Measurements from ENCODE around the gene C1QL4.
"Not testable (repeated sequence)": the region's sequence is repeated elsewhere in the genome, so short reads cannot be mapped to it uniquely, and the experiment has no call there.

The C1QL4 gene

GRCh38 chr12:49333778-49334177, 3.2 kb downstream of the C1QL4 start:
- not testable (repeated sequence) for DNase-seq (ENCODE audit: low read depth)

DNA sequence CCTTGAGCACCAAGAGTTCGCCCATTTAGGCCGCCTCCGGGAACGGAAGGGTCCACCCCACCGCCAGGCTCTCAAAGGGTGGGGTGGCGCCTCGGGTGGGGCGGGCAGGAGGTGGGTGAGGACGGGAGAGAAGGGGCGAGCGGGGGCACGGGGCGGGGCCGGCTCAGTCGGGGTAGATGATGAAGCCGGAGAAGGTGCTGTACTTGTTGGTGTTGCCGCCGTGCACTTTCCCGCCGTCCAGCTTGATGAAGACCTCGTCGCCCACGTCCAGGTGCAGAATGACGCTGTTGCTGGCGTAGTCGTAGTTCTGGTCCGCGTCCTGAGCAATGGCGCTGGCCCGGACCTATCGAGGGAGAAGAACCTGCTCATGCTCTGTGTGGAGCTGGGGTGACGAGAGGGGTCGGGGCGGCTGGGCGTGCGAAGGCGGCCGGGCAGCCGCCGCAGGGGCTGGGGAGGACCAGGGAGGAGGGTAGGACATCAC, 4.1 kb downstream of the C1QL4 start:
- DNase-seq (ENCODE audit: low read depth), result no peak

DNA sequence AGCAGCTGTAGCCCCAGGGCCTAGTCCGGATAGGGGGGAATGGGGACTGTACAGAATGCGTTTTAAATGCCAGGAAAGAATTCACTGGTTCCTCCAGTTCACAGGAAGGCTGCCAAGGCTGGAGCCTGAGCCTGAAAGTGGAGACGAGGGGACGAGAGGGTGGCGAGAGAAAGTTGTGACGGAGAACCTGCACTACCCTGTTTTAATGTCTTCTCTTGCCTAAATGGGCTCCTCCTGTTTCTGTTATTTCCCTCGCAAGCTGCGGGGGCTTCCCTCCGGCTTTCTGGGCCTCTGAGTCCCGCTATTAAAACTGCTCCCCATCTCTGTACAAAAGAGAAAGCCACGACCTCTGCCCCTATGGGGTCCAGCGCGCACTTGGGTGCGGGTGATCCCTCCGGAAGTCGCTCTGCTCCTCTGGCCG, 4.5 kb downstream of the C1QL4 start:
- DNase-seq (ENCODE audit: low read depth), result no peak

GRCh38 chr12:49331380-49332222, 5.4 kb downstream of the C1QL4 start:
- no peak for DNase-seq (ENCODE audit: low read depth)

DNA sequence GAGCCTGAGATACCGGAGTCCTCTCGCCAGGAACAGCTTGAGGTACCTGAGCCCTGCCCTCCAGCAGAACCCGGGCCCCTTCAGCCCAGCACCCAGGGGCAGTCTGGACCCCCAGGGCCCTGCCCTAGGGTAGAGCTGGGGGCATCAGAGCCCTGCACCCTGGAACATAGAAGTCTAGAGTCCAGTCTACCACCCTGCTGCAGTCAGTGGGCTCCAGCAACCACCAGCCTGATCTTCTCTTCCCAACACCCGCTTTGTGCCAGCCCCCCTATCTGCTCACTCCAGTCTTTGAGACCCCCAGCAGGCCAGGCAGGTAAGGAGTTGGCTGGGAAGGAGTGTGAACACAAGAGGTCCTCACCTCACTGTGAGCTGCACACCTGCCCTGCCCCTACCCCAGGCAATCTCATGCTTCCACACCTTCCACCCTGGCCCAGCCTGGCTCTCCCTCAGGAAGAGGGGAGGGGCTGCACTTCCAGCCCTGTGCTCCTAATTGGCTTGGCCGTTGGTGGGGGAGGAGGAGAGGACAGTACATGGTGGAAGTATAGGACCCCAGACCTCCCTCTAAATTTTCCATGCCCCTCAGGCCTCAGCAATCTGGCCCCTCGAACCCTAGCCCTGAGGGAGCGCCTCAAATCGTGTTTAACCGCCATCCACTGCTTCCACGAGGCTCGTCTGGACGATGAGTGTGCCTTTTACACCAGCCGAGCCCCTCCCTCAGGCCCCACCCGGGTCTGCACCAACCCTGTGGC, 6.2 kb downstream of the C1QL4 start:
- no peak for DNase-seq (ENCODE audit: low read depth)

GRCh38 chr12:49330032-49330619, 6.9 kb downstream of the C1QL4 start:
- no peak for DNase-seq (ENCODE audit: low read depth)

DNA sequence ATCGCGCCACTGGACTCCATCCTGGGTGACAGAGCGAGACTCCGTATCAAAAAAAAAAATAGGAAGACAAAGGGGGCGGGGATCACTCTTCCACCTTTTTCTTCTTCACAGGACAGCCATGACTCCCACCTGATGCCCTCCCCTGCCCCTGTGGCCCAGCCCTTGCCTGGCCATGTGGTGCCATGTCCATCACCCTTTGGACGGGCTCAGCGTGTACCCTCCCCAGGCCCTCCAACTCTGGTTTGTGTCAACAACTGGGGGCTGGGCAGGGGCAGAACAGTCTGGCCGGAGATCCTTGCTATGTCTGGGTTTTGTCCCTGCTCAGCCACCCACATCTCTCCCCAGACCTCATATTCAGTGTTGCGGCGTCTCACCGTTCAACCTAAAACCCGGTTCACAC, 8.2 kb downstream of the C1QL4 start:
- no peak for DNase-seq (ENCODE audit: low read depth)

- no peak for DNase-seq (ENCODE audit: low read depth)
Measured at GRCh38 chr12:49327887-49328286, 9.1 kb downstream of the C1QL4 start.

- DNase-seq (ENCODE audit: low read depth), result no peak
Measured at GRCh38 chr12:49327368-49327767, 9.6 kb downstream of the C1QL4 start.

- DNase-seq (ENCODE audit: low read depth), result no peak
Measured at GRCh38 chr12:49325606-49326005, 11.4 kb downstream of the C1QL4 start.

- no peak for DNase-seq (ENCODE audit: low read depth)
Measured at GRCh38 chr12:49323524-49324097, 13.4 kb downstream of the C1QL4 start.

- DNase-seq (ENCODE audit: low read depth), result peak; percentile 92
Measured at GRCh38 chr12:49322708-49323523, 14.1 kb downstream of the C1QL4 start, which contains the start of gene TROAP. TROAP (plus strand) TSS chr12:49323255; CDS start chr12:49323609, 354 bp downstream.

- no peak for DNase-seq (ENCODE audit: low read depth)
Measured at GRCh38 chr12:49322367-49322707, 14.7 kb downstream of the C1QL4 start.

GRCh38 chr12:49320411-49321103, 16.4 kb downstream of the C1QL4 start:
- DNase-seq (ENCODE audit: low read depth), result not testable (repeated sequence)

DNA sequence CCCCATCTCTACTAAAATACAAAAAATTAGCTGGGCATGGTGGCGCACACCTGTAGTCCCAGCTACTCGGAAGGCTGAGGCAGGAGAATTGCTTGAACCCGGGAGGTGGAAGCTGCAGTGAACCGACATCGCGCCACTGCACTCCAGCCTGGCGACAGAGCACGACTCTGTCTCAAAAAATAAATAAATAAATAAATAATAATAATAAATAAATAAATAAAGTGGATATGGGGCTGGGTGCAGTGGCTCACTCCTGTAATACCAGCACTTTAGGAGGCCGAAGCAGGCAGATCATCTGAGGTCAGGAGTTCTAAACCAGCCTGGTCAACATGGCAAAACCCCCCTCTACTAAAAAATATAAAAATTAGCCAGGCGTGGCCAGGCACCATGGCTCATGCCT, 19.9 kb downstream of the C1QL4 start:
- not testable (repeated sequence) for DNase-seq (ENCODE audit: low read depth)

GRCh38 chr12:49314811-49315210, 22.2 kb downstream of the C1QL4 start:
- DNase-seq (ENCODE audit: low read depth), result no peak

DNA sequence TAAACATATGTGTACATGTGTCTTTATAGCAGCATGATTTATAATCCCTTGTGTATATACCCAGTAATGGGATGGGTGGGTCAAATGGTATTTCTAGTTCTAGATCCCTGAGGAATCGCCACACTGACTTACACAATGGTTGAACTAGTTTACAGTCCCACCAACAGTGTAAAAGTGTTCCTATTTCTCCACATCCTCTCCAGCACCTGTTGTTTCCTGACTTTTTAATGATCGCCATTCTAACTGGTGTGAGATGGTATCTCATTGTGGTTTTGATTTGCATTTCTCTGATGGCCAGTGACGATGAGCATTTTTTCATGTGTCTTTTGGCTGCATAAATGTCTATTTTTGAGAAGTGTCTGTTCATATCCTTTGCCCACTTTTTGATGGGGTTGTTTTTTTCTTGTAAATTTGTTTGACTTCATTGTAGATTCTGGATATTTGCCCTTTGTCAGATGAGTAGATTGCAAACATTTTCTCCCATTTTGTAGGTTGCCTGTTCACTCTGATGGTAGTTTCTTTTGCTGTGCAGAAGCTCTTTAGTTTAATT, 26.5 kb downstream of the C1QL4 start:
- not testable (repeated sequence) for DNase-seq (ENCODE audit: low read depth)

DNA sequence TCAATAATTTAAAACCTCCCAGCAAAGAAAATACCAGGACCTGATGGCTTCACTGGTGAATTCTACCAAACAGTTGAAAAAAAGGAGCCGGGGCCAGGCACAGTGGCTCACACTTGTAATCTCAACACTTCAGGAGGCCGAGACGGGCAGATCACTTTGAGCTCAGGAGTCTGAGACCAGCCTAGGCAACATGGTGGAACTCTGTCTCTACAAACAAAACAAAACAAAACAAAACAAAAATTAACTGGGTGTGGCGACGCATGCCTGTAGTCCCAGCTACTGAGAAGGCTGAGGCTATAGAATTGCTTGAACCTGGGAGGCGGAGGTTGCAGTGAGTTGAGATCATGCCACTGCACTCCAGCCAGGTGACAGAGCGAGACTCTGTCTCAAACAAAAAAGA, 27.6 kb downstream of the C1QL4 start:
- DNase-seq (ENCODE audit: low read depth), result no peak

- DNase-seq (ENCODE audit: low read depth), result no peak
Measured at GRCh38 chr12:49305762-49306510, 31.1 kb downstream of the C1QL4 start.

- DNase-seq (ENCODE audit: low read depth), result no peak
Measured at GRCh38 chr12:49304161-49304560, 32.8 kb downstream of the C1QL4 start.
